Measurements from ENCODE around the gene FOXO1. TPM values are rescaled to one million over a fixed set of nuclear protein-coding genes. Genes with fewer than 3 reads are reported as not detected.

Gene FOXO1
- total and polyA plus RNA-seq, 9 of the 15 experiments (the other 6 are each of a cell fraction or from before 2014, with no cell fraction given): 0.04 to 0.73 (median 0.20) TPM

- no peaks in the 10 kb centered on the region for H3K79me2 ChIP-seq (ENCODE audit: control insufficient read depth, insufficient read depth, low read length)
- ATAC-seq (no peak), DNase-seq (ENCODE audit: extremely low read depth in 1 of 4, low spot score in 3 of 4) (no peak), FAIRE-seq (no peak)
- intact Hi-C loops (cut with micrococcal nuclease) (no loop called here), in situ Hi-C loops (cut with MboI) (no loop called here)
- ChIA-PET CTCF (ENCODE audit: low intra/inter-chr PET ratio) (no interaction called here), POLR2A (no interaction called here)
- 0% methylated on average over 2 of the region's 3 CpGs for WGBS (ENCODE audit: insufficient coverage, low coverage, missing lambda C conversion rate)
- no peaks in the 10 kb centered on the region for H3K9me1 ChIP-seq (ENCODE audit: control insufficient read depth, insufficient read depth, low read length)
- H3K4me1 ChIP-seq (replicated peaks in 1 of 2; ENCODE audit: control insufficient read depth in 2 of 2, insufficient read depth in 2 of 2, low read length in 2 of 2): no peaks in the 10 kb centered on the region
- H3K4me3 ChIP-seq: no peak overlapping the region
- H3K9me3 ChIP-seq (replicated peaks; ENCODE audit: control insufficient read depth, insufficient read depth, low read depth, low read length): no peaks in the 10 kb centered on the region
- no peak for TF ChIP-seq POLR2B (IDR thresholded peaks at IDR 0.05; ENCODE audit: low read depth, partially characterized antibody)
- no peak for TF ChIP-seq ZNF551 (CRISPR knock-in tag; IDR thresholded peaks at IDR 0.05)
- no peak for TF ChIP-seq HNRNPH1 (optimal IDR thresholded peaks at IDR 0.05; ENCODE audit: low read depth, low read length)
- no peak for TF ChIP-seq THRAP3 (IDR thresholded peaks at IDR 0.05; ENCODE audit: borderline replicate concordance)
- TF ChIP-seq TBL1XR1 (IDR thresholded peaks at IDR 0.05; ENCODE audit: low read length in 2 of 2): no peak
- TF ChIP-seq ZNF3 (CRISPR knock-in tag; IDR thresholded peaks at IDR 0.05): no peak
- no peak for TF ChIP-seq SNRNP70 (optimal IDR thresholded peaks at IDR 0.05; ENCODE audit: low read depth, low read length)
- TF ChIP-seq E2F5 (CRISPR knock-in tag; IDR thresholded peaks at IDR 0.05): no peak
- TF ChIP-seq LARP7 (IDR thresholded peaks at IDR 0.05): no peak
- no peak for TF ChIP-seq RFX5 (IDR thresholded peaks at IDR 0.05; ENCODE audit: low read depth, low read length)
- no peak for TF ChIP-seq CCAR2 (IDR thresholded peaks at IDR 0.05; ENCODE audit: low read depth, low read length)
- TF ChIP-seq MEF2D (tag; conservative IDR thresholded peaks at IDR 0.05; ENCODE audit: low read depth): no peak
- TF ChIP-seq RBM25 (IDR thresholded peaks at IDR 0.05; ENCODE audit: low read depth, low read length, severe bottlenecking): no peak
- TF ChIP-seq CTBP1 (IDR thresholded peaks at IDR 0.05; ENCODE audit: borderline replicate concordance): no peak
- H3K4me2 ChIP-seq (ENCODE audit: insufficient read depth, low read length): no peak overlapping the region
- BruUV-seq (replicated peaks): no TSS peak
- no peaks in the 10 kb centered on the region for H3K36me3 ChIP-seq (ENCODE audit: control insufficient read depth, insufficient read depth, low read length)
- H4K20me1 ChIP-seq (replicated peaks; ENCODE audit: control insufficient read depth, insufficient read depth, low read length): 0 out of 2 replicates have a peak, but pooled peaks cover under 1% of the 10 kb centered on the region
- H3K27me3 ChIP-seq (ENCODE audit: control insufficient read depth in 2 of 2, insufficient read depth in 2 of 2, low read length in 2 of 2): peaks cover 0 to 24% of the 10 kb centered on the region in 2 experiments; a peak in 3 of 5 replicates
- no peak overlapping the region for H3K9ac ChIP-seq (ENCODE audit: insufficient read depth in 1 of 2, low read depth in 2 of 2, low read length in 2 of 2)
- no peak overlapping the region for H2AFZ ChIP-seq (ENCODE audit: low read depth, low read length)
- no peak overlapping the region for H3K27ac ChIP-seq (ENCODE audit: extremely low read depth, low read depth, low read length)
Observed at GRCh38 chr13:40569024-40569350, 97.5 kb downstream of the FOXO1 start.
